Activated naive CD4-positive, alpha-beta T cell treated with Interleukin-2 at 50 U/mL for 16 hours (primary cell): Measurements from ENCODE around the gene BLMH.
"Not testable (repeated sequence)": the region's sequence is repeated elsewhere in the genome, so short reads cannot be mapped to it uniquely, and the experiment has no call there.

Experiments used
- DNase-seq: peaks from one replicate; pipeline ENCODE4 v3.0.0-alpha.2; 2020

The BLMH gene

DNA sequence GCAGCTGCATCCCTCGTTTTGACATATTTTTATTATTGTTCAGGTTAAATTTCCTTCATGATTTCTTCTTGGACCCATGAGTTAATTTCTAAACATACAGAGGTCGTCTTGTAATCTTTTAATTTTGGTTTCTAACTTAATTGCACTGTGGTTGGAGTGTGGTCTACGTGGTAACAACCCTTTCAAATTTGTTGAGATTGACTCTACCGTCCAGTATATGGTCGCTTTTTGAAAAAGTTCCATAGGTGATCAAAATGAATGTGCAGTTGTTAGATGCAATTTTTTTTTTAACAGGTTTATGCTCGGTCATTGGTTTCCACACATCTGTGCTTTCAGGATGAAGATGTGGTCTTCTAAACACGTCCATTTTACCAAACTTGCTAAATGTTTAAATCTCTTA lies 45.3 kb downstream of the BLMH start:
- DNase-seq, result no peak

GRCh38 chr17:30244853-30245385 lies 46.8 kb downstream of the BLMH start:
- no peak for DNase-seq

DNA sequence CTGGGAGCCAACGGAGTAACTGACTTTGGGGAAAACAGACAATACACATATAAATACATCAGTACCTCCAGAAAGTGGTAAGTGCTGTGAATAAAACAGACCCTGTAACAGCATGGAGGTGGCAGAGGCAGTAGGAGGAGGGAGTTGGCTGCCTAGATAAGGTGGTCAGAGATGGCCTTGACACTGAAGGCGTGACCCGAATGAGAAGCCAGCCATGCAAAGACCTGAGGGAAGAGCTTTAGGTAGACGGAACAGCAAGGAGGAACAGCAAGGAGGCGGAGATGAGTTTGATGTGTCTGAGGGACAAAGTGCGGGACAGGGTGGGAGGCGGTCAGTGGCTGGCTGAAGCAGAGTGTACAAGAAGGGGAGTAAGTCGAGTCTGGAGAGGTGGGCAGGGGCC lies 48.2 kb downstream of the BLMH start:
- DNase-seq, result no peak

DNA sequence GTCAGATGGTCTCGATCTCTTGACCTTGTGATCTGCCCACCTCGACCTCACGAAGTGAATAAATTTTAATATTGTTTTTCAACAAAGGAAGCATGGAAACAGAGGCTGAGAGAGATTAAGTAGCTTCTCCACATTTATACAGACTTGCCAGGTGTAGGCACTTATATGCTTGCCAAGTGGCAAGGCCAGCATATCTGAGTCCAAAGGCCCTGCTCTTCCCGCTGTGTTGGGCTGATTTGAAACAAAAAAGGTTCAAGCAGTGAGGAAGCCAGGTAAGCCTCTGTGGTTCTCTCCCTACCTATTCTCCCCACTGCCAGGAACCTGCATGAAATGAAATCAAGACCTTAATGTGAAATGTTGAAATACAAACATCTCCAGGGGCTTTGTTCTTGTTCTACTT lies 48.7 kb downstream of the BLMH start:
- DNase-seq, result no peak

DNA sequence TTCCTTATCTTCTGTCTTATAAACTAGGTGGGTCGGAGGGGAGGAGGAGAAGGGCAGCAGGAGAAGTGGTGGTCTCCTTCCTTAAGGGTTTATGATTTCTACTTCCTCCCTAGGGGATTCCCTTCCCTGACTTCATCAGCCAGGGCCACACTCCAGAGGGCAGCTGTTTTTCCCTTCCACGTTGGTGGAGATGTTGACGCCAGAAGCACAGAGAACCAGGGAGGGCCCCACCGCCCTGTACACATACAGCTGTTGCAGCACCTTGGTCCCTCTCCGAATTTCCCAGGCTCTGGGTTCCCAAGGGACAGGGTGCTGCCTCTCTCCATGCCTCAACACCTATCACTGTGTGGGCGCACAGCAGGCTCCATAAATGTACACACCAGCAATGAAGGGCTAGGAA lies 50.7 kb downstream of the BLMH start:
- DNase-seq, result no peak

DNA sequence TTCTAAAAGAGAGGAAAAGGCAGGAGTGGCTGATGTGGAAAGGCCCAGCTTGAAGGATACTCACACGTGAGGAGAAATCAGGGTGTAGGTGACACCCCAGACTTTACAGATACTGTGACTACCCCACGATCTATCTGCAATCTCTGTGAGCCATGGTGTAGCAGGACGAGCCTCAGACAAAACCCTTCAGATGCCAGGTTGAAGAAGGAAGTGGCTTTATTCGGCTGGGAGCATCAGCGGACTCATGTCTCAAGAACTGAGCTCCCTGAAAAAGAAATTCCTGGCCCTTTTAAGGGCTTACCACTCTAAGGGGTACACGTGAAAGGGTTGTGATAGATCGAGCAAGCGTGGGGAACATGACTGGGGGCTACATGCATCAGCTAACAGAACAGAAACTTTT lies 51.6 kb downstream of the BLMH start:
- DNase-seq, result no peak

DNA sequence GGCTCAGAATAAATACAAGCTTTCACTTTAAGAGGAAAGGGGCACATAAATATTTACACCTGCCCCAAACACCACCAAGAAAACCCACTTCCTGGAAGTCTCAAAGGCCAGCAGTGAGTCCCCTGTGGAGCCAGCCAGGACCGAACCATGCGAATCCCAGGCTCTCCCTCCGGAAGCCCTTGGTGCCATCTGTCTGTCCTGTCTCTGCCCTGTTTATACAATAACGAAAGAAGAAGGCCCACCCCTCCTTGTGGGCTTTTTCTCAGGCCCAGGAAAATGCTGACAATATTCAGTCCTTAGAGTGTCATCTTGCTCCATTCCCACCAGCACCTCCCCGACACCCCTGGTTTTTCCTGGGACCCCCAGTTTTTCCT lies 52.7 kb downstream of the BLMH start:
- DNase-seq, result no peak

- no peak for DNase-seq
Measured at GRCh38 chr17:30238387-30239088, 53.2 kb downstream of the BLMH start.

GRCh38 chr17:30238003-30238344 lies 53.8 kb downstream of the BLMH start:
- DNase-seq, result no peak

DNA sequence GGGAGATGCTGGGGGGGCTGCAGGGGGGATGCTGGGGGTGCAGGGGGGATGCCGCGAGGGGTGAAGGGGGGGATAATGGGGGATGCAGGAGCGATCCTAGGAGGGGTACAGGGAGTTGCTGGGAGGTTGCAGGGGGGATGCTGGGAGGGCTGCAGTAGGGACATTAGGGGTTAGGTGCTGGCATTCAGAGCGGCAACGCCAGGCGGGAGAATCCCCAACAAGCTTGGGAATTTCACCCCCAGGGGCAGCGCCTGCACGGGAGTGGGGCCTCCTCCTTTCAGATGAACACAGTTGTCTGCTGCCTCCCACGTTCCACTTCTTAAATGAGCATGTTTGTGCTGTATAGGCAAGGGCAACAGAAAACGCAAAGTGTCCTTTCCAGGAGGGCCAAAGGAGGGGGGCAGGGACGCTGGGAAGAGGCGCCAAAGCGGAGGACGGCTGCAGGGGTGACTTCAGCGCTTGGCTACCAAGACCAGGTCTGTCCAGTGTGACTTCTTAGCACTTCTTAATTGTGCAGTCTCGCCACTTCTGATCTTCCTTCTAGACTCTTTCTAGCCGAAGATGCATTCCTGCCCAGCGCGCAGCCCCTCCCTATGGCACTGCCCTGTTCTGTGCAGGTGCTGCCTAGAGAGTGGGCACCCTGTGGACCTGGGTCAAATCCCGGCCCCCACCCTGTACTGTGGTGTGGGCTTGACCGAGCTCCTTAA lies 54.3 kb downstream of the BLMH start:
- DNase-seq, result no peak

GRCh38 chr17:30236766-30237165 lies 55.0 kb downstream of the BLMH start:
- no peak for DNase-seq

DNA sequence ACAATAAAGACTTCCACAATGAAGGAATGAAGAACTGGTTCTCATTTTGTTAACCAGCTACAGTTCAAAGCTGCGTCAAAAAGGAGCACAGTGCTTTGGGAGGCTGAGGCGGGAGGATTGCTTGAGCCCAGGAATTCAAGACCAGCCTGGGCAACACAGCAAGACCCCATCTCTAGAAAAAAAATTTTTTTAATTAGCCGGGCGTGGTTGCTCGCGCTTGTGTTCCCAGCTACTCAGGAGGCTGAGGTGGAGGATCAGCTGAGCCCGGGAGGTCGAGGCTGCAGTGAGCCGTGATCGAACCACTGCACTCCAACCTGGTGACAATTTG lies 55.5 kb downstream of the BLMH start:
- no peak for DNase-seq

DNA sequence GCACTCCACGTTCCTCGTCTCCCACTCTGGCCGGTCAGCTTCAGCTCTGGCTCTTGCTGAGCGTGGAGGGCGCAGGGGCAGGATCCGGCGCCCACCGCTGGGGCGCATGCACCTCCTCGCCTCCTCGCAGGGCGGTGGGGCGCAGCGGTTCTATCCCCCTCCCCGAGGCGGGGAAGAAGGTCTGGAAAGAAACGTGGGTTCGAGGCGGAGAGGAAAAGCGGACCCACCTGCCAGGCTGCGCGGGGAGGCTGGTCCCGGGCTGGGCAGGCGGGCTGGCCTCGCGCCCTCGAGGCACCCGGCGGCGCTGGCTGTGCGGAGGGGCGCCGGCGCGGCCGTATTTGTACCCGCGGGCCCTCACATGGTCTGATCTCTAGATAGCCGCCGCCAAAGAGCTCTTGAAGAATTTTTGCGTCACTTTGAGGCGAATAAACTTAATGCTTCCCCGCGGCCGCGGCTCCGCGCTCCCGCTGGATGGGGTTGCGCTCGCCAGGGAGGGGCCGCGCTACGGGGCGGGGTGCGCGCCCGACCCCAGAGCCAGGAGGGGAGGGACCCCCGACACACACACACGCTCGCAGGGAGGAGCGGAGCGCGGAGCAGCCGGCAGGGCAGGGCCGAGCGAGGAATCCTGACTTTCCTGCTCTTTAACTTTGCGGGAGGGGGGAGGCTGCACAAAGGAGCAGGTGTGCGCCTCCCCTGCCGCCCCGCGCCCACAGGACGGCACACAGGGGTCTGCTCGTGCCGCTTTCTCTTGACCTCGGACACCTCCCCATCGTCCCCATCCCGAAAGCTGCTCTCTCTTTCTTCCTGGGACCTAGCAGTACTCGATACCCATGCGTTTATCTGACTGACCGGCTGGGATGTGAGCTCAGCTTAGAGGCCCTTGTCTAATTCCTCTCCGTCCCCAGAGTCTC lies 56.1 kb downstream of the BLMH start, which contains the start of gene SLC6A4:
Gene SLC6A4, minus strand, starts transcription at position 312 of the 911 bp plus-strand sequence. CDS start 13,739 bp downstream, outside the sequence.
- no peak for DNase-seq

GRCh38 chr17:30234964-30235363 lies 56.8 kb downstream of the BLMH start:
- no peak for DNase-seq

DNA sequence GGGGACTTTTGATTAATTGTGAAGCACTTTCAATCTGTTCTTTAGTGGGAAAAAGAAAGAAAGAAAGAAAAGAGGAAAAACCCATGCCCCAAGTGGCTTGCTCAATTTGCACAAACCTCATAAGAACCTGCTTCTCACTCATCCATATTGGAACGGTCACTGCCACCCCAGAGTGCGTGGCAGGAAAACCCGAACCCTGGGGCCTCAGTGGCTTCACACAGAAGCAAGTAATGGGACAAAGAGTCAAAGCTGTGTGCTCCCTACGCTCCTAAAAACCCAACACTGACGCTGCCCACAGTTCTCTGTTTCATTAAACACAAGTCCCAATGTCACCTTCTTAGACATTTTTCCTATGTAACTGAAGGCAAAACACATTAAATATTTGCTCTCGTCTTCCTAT lies 57.4 kb downstream of the BLMH start:
- no peak for DNase-seq

- no peak for DNase-seq
Measured at GRCh38 chr17:30232824-30233427, 58.8 kb downstream of the BLMH start.

DNA sequence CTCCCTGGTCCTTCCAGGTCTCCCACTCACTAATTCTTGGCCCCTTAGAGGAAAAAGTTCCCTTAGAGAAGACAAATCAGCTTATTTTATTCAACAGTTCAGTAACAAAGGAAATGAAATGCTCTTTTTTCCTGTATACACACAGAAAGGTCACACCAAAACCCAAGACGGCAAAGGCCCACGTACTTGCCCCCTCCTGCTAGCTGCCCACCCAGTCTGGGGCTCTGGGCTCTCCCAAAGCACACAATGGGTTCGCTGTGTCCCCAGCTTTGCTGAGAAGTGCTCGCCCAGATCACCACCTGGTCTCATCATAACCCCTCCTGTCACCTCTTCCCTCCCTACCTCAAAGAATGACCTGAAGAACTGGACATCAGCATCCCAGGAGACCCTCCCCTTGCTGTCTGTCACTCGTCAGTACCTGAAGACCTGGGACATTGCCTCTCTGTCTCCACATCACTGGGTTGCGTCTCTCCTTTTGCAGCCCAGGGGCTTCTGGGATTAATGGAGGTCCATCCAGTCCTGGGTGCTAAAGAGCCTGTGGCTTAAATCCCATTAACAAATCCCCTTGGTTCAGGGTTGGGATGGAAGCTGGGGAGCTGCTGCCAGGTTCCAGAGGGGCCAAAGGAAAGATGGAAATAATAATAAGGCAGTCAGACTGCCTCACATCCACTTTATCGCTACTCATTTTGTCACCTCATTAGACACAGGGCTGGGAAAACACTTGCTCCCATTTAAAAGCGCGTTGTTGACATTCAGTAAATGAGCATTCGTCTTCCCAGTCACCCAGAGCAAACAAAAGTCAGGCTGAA lies 59.5 kb downstream of the BLMH start:
- no peak for DNase-seq

DNA sequence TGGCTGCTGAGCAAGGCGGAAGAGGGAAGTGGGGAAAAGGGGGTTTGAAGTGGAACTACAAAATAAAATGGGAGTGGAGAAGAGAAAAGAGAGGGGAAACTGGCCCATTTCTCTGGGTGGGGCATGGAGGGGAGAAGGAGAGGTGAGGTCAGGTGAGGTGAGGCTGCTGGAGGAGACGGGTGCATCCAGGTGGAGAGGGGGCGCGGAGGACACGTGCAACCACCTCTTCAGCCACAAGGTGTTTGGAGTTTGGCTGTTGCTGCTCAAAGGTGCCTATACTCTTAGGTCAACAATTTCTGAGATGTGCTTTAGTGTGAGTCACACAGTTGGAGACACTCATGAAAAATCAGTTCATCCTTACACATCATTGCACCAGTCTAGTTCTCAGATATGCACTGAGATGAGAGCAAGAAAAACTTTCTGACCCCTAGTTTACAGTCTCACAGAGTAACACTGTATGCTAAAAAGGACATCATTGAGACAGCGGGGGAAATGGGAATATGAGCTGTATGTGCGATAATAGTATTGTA lies 61.1 kb downstream of the BLMH start:
- no peak for DNase-seq

DNA sequence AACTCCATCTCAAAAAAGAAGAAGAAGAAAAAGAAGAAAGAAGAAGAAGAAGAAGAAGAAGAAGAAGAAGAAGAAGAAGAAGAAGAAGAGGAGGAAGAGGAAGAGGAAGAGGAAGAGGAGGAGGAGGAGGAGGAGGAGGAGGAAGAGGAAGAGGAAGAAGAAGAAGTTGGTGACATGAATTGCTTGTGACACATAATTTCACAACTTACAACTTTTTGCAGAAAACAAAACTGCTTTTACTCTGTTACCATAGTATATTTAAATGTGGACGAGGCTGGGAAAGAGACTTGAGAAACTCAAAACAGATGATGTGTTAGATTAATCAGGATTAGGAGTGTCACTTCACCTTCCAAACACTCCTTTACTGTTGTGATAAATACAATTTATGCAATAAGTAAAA lies 61.7 kb downstream of the BLMH start:
- DNase-seq, result not testable (repeated sequence)

GRCh38 chr17:30229012-30229411 lies 62.7 kb downstream of the BLMH start:
- DNase-seq, result no peak

DNA sequence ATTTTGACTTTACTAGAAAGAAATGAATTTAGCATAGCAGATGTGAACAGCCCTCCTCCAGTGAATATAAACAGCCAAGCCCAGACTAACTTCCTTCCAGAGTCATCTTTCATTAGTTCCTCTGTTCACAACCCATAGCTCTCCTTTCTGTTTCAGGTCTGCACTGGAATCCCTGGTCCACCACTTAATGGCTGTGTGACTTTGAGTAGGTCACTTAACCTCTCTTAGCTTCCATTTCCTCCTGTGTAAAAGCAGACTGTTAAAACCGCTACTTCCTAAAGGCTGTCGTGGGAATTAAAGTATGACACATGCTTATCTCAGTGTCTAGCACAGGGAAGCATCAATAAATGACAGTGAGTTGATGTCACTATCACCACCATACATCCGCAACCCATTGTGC lies 63.7 kb downstream of the BLMH start:
- no peak for DNase-seq

- no peak for DNase-seq
Measured at GRCh38 chr17:30226878-30227277, 64.9 kb downstream of the BLMH start.
